ENCODE data around the gene SCAF4. TPM values are rescaled to one million over a fixed set of nuclear protein-coding genes. Genes with fewer than 3 reads are reported as not detected.

Gene SCAF4
- total and polyA plus RNA-seq, 8 donors, result 8.2 to 15.1 (median 10.5) TPM

DNA sequence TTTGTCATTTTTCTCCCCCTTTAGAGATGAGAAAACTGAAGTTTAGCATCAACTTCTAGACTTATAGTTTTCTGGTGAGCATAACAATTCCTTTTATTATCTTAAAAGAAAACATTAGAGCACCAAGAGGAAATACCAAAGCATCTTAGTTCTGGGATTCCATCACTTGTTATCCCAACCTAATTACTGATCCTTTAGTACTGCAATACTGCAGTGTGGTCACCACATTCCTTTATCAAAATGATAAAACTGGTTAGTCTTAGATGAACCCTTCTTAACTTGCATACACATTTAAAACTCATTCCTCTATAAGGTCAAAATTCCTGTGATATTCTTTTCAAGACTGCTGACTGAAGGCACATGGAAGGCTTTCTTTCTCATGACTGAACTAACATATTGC, 49.3 kb downstream of the SCAF4 start:
- no peak overlapping the region for H3K27ac ChIP-seq
- TF ChIP-seq, protein P1, sequence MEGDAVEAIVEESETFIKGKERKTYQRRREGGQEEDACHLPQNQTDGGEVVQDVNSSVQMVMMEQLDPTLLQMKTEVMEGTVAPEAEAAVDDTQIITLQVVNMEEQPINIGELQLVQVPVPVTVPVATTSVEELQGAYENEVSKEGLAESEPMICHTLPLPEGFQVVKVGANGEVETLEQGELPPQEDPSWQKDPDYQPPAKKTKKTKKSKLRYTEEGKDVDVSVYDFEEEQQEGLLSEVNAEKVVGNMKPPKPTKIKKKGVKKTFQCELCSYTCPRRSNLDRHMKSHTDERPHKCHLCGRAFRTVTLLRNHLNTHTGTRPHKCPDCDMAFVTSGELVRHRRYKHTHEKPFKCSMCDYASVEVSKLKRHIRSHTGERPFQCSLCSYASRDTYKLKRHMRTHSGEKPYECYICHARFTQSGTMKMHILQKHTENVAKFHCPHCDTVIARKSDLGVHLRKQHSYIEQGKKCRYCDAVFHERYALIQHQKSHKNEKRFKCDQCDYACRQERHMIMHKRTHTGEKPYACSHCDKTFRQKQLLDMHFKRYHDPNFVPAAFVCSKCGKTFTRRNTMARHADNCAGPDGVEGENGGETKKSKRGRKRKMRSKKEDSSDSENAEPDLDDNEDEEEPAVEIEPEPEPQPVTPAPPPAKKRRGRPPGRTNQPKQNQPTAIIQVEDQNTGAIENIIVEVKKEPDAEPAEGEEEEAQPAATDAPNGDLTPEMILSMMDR (IDR thresholded peaks at IDR 0.05), result no peak
- ATAC-seq (no peak), DNase-seq (no peak), FAIRE-seq (no peak)
- peaks cover 0 to 34% (median 7%) of the 10 kb centered on the region in 3 donors for H3K36me3 ChIP-seq
- intact Hi-C loops (cut with DNase I), result no loop called here
- no peaks in the 10 kb centered on the region for H3K9me3 ChIP-seq
- peaks cover 0 to 4% (median 0%) of the 10 kb centered on the region in 3 donors for H3K4me1 ChIP-seq
- H3K4me3 ChIP-seq, result no peak overlapping the region
- no peaks in the 10 kb centered on the region for H3K27me3 ChIP-seq

DNA sequence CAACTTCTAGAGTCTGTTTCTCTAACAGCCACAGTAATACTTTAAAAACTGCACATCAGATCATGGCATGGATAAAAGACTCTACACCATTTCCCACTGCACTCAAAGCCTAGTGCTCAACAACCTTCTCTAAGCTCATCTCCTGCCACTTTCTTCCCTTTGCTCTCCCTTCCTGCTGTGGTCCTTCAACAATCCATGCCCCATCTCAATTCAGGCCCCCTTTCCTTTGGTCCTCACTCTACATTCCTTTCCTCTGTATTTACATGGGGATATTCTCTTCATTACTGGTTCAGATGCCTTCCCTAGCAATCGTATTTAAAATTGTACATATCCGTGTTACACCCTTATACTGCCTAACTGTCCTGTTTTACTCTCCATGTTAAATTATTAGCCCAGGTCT, 53.4 kb downstream of the SCAF4 start:
- H3K4me1 ChIP-seq, result peaks cover 0 to 4% (median 0%) of the 10 kb centered on the region in 3 donors
- FAIRE-seq (no peak), DNase-seq (no peak), ATAC-seq (no peak)
- no peaks in the 10 kb centered on the region for H3K9me3 ChIP-seq
- TF ChIP-seq, protein P1 (IDR thresholded peaks at IDR 0.05), result no peak
- WGBS, 2 donors, result 68 to 69% methylated on average over 2 of the region's 2 CpGs
- H3K36me3 ChIP-seq, result peaks cover 0 to 8% (median 0%) of the 10 kb centered on the region in 3 donors
- H3K27ac ChIP-seq, result no peak overlapping the region
- H3K4me3 ChIP-seq, result no peak overlapping the region
- no peaks in the 10 kb centered on the region for H3K27me3 ChIP-seq
- intact Hi-C loops (cut with DNase I), result no loop called here

GRCh38 chr21:31677047-31677446, 54.9 kb downstream of the SCAF4 start:
- Histone ChIP-seq H3K36me3 (no peaks in the 10 kb centered on the region), H3K27ac (no peak overlapping the region), H3K4me1 (peaks cover 0 to 4% (median 0%) of the 10 kb centered on the region in 3 donors), H3K4me3 (no peak overlapping the region), H3K27me3 (no peaks in the 10 kb centered on the region), H3K9me3 (no peaks in the 10 kb centered on the region)
- FAIRE-seq (no peak), DNase-seq (no peak), ATAC-seq (no peak)
- TF ChIP-seq, protein P1 (IDR thresholded peaks at IDR 0.05), result no peak
- intact Hi-C loops (cut with DNase I), result no loop called here
- WGBS, 2 donors, result 97 to 98% methylated on average over 3 of the region's 3 CpGs

DNA sequence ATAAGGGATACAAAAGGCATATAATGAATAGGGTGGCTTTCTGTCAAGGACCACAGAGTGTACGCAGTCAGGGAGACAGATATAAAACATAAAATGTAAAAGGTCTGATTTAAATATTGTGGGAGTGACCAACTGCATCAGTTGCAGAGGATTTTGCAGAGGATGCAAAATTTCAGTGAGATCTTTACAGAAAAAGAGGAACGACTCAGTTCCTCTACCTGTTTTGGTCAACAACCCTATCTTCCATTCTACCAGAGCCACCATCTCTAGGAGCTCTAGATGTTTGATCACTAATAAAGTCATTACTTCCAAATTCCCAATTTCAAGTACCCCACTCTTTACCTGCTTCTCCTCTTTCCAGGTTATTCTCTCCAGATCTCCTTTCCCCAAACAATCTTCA, 56.0 kb downstream of the SCAF4 start:
- Histone ChIP-seq H3K27ac (no peak overlapping the region), H3K36me3 (no peaks in the 10 kb centered on the region), H3K4me3 (no peak overlapping the region), H3K9me3 (no peaks in the 10 kb centered on the region), H3K27me3 (no peaks in the 10 kb centered on the region), H3K4me1 (peaks cover 0 to 4% (median 0%) of the 10 kb centered on the region in 3 donors)
- intact Hi-C loops (cut with DNase I), result no loop called here
- no peak for ATAC-seq
- no peak for DNase-seq
- TF ChIP-seq, protein P1 (IDR thresholded peaks at IDR 0.05), result no peak
- WGBS, 2 donors, result 95 to 98% methylated on average over 2 of the region's 2 CpGs
- FAIRE-seq, result no peak

- FAIRE-seq, result no peak
- 94 to 98% methylated on average over 7 of the region's 7 CpGs for WGBS, 2 donors
Measured at GRCh38 chr21:31675318-31675717, 56.6 kb downstream of the SCAF4 start.

More at GRCh38 chr21:31675318-31675717, 56.6 kb downstream of the SCAF4 start:
- no peak for DNase-seq
- Histone ChIP-seq H3K9me3 (no peaks in the 10 kb centered on the region), H3K27ac (no peak overlapping the region), H3K4me1 (peaks cover 0 to 4% (median 0%) of the 10 kb centered on the region in 3 donors), H3K36me3 (no peaks in the 10 kb centered on the region), H3K4me3 (no peak overlapping the region), H3K27me3 (no peaks in the 10 kb centered on the region)
- TF ChIP-seq, protein P1 (IDR thresholded peaks at IDR 0.05), result no peak
- no peak for ATAC-seq
- intact Hi-C loops (cut with DNase I), result no loop called here

Measured in pancreas (tissue), 10 donors.